Stimulated activated CD8-positive, alpha-beta memory T cell treated with anti-CD3 and anti-CD28 coated beads, Interleukin-7, amount 100 ng/mL, for 4 hours (primary cell): ENCODE results near the gene COQ5.
"Not testable (repeated sequence)": the region's sequence is repeated elsewhere in the genome, so short reads cannot be mapped to it uniquely, and the experiment has no call there.

Source experiments
- DNase-seq, 2 donors: peaks; one replicate each; pipeline ENCODE4 v3.0.0-alpha.2; 2020; ENCODE audit warnings: low read depth in 2 of 2

The COQ5 gene

GRCh38 chr12:120529641-120530417, 871 bp upstream of the COQ5 start:
- DNase-seq = no peak

GRCh38 chr12:120522568-120522967, 6.4 kb downstream of the COQ5 start:
- DNase-seq = no peak

GRCh38 chr12:120519324-120519723, 9.6 kb downstream of the COQ5 start:
- not testable (repeated sequence) for DNase-seq

GRCh38 chr12:120515496-120515895, 13.5 kb downstream of the COQ5 start:
- no peak for DNase-seq

GRCh38 chr12:120514002-120514401, 15.0 kb downstream of the COQ5 start:
- no peak for DNase-seq

GRCh38 chr12:120508537-120508936, 20.4 kb downstream of the COQ5 start:
- DNase-seq = no peak

- no peak for DNase-seq
These were observed 24.4 kb downstream of the COQ5 start for GRCh38 chr12:120504587-120504986.

GRCh38 chr12:120500581-120500980, 28.4 kb downstream of the COQ5 start:
- no peak for DNase-seq

GRCh38 chr12:120498870-120499515, 30.0 kb downstream of the COQ5 start:
- no peak for DNase-seq

- no peak for DNase-seq
These were observed 31.3 kb downstream of the COQ5 start for GRCh38 chr12:120497524-120498150.

- DNase-seq = peak; percentile 20 to 53
These were observed 32.3 kb downstream of the COQ5 start for GRCh38 chr12:120496413-120497340.

- DNase-seq = peak; percentile 93 to 94
These were observed 33.1 kb downstream of the COQ5 start, which contains the start of gene DYNLL1 for GRCh38 chr12:120495731-120496412. Gene DYNLL1, plus strand, starts transcription at chr12:120496113. Its CDS starts 309 bp downstream, at chr12:120496422.

GRCh38 chr12:120495186-120495730, 33.7 kb downstream of the COQ5 start:
- DNase-seq = no peak

GRCh38 chr12:120490833-120491512, 38.0 kb downstream of the COQ5 start:
- DNase-seq = no peak

- DNase-seq = no peak
These were observed 38.6 kb downstream of the COQ5 start for GRCh38 chr12:120490325-120490724.

- DNase-seq = no peak
These were observed 39.9 kb downstream of the COQ5 start for GRCh38 chr12:120489018-120489417.

- DNase-seq = no peak
These were observed 40.8 kb downstream of the COQ5 start for GRCh38 chr12:120488057-120488640.

GRCh38 chr12:120487552-120487951, 41.4 kb downstream of the COQ5 start:
- DNase-seq = not testable (repeated sequence)

GRCh38 chr12:120485961-120486881, 42.7 kb downstream of the COQ5 start:
- no peak for DNase-seq
